NCI-H774 (cell line): ENCODE data around the gene KIF24.
"Not testable (repeated sequence)": the region's sequence is repeated elsewhere in the genome, so short reads cannot be mapped to it uniquely, and the experiment has no call there.

Experiments
- DNase-seq: peaks from one replicate; lab custom pipeline; 2025; lab: John Stamatoyannopoulos, UW

The KIF24 gene, protein sequence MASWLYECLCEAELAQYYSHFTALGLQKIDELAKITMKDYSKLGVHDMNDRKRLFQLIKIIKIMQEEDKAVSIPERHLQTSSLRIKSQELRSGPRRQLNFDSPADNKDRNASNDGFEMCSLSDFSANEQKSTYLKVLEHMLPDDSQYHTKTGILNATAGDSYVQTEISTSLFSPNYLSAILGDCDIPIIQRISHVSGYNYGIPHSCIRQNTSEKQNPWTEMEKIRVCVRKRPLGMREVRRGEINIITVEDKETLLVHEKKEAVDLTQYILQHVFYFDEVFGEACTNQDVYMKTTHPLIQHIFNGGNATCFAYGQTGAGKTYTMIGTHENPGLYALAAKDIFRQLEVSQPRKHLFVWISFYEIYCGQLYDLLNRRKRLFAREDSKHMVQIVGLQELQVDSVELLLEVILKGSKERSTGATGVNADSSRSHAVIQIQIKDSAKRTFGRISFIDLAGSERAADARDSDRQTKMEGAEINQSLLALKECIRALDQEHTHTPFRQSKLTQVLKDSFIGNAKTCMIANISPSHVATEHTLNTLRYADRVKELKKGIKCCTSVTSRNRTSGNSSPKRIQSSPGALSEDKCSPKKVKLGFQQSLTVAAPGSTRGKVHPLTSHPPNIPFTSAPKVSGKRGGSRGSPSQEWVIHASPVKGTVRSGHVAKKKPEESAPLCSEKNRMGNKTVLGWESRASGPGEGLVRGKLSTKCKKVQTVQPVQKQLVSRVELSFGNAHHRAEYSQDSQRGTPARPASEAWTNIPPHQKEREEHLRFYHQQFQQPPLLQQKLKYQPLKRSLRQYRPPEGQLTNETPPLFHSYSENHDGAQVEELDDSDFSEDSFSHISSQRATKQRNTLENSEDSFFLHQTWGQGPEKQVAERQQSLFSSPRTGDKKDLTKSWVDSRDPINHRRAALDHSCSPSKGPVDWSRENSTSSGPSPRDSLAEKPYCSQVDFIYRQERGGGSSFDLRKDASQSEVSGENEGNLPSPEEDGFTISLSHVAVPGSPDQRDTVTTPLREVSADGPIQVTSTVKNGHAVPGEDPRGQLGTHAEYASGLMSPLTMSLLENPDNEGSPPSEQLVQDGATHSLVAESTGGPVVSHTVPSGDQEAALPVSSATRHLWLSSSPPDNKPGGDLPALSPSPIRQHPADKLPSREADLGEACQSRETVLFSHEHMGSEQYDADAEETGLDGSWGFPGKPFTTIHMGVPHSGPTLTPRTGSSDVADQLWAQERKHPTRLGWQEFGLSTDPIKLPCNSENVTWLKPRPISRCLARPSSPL (N-terminal part only)

DNA sequence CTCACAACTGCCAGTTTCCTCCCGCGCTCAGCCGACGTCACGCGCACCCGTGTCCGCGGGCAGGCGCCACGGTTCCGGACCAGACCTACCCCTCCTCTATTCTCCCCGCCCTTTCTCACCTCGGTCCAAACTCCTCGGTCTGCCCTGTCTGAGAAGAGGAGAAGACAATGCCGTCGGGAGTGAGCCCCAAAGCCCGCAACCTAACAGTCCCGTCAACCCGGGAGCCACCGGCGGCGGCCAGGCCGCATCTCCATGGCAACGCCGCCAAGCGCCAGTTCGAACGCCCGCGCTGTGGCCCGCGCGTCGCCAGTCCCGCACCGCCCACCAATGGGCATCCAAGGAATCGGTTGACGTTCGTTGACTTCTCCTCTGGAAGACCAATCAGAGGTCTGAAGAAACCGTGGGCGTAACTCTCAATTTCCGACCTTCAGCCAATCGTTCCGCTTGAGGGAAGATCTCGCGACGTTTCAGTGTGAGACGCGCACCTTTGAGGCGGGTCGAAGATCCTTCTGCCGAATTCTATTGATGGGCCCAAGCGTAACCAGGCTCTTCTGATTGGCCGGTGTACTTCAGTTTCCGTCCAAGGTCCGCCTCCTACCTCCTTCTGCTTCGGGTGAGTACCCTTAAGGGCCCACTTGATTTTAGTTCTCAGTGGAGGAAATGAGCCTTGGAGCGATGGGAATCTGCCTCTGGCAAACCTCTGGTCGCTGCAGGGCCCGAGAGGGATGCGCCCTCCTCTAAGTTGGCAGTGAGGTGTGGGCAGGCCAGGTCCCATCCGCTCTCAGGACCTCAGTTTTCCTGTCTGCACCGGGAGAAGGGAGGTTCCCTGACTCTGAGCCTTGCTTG, at the start of gene KIF24, which contains the start of gene NUDT2:
Gene KIF24 (minus strand): TSS at position 282 of the 846 bp plus-strand sequence. CDS start 17,922 bp downstream, outside the sequence.
Gene NUDT2 (plus strand): TSS at position 583 of the 846 bp plus-strand sequence. CDS start 9,471 bp downstream, outside the sequence.
- peak; percentile 99 for DNase-seq

DNA sequence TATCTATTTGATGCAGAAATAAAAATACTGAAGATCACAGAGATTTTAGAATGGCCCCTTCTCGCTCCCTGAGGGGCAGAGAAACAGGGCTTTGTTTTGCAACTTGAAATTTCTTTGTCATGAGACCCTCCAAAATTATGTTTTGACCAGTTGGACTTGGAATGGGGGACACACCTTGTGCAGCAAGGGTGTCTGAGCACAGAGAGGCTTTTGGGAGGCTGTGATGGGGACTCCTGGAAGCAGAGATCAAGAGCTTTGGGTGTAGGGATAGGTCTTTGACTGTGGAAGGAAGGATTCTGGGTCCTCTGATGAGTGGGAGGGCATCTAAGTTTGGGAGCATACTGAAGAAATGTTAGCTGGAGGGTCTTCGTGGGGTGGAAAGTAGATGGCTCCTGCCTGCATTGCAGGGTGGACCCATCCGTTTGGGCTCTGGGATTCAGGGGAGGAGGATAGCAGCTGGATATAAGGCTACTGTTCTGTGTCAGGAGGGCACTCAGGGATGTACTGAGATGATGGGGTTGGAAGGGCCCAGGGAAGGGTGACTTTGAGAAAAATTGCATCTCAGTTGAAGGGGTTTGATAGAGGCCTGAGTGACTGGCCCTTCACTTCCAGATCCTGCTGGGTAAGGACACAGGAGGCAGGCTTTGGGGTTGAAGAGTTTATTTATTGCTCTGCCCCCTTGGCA, 49.5 kb upstream of the KIF24 start:
- no peak for DNase-seq

DNA sequence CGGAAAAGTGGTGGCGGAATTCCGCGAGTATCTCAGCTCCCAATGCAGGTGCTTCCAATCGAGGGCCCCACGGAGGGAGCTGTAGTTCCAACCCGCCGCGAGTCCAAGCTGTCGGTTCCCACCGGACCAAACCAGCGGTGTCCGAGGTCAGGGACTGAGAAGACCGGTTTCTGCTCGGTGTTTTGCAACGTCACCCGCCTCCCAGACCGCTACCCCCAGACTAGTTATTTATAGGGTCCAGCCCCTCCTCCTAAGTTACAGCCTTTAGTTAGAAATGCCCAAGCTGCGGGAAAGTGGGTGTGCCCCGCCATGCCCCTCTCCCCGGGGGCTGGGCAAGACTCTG, 48.3 kb upstream of the KIF24 start:
- DNase-seq, result no peak

DNA sequence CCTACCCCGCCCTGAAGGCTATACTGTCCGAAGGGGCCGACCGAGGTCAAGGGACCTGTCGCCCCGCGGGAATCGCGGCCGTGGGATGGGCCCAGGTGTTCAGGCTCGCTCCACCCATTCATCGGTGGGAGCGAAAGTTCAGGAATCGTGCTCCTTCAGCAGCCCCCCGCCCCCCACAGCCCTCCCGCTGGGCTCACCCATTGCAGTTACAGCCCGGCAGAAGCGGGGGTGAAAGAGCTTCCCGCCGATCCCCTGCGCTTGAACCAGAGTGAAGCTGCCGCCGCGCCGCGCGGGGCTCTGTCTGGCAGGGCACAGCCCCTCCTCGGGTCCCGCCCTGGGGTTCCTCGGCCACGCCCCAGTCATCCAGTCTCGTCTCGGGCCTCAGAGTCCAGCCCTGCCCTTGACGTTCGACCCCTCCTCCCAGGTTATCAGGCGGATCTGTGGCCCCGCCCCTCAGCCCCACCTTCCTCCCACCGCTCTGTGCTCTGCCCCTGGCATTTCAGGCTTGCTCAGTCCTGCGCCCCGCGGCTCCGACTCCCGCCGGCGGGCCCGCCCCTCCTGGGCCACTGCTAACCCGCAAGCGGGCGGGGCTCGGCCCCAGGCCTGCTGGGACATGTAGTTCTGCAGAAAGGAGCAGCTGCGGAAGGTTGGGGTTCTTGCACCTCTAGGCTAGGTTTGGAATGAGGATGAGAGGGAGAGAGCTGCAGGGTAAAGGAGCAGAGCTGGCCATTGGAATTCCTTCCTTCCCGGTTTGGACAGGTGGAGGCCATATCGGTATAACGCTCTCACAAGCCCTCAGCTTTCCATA, 47.7 kb upstream of the KIF24 start, which contains the start of gene MYORG:
Gene MYORG (minus strand): TSS at position 303 of the 808 bp plus-strand sequence. CDS start 3,955 bp downstream, outside the sequence.
- DNase-seq, result peak; percentile 96

DNA sequence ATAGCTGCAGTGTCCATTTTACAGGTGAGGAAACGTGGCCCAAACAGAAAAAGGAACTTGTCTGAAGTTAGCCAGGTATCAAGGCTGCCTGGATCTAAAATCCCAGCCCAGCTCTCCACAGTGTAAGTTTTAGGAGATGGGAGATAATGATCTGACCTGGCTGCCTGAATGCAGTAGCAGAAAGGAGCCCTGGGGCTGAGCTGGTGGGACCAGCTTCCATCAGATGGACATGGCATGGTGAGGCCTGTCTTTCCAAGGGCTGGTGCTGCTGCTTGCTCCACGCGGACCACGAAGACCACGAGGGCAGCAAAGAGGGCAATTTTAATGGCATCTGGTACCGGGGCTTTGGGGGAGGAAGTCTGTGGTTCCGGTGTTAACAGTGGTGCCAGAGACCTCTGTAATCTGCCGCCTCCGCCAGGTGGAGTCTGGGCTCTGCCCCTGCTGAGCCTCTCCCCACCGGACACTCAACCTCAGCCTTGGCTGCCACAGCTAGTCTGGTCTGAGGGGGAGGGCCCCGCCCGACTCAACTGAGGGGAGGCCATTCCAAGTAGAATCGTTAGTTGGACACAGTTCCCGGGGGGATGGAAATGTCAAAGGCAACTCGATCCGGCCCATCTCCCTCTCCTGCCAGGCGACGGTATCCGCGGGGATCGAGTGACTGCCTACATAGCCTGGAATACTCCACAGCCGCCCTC, 47.0 kb upstream of the KIF24 start:
- DNase-seq, result peak; percentile 29

DNA sequence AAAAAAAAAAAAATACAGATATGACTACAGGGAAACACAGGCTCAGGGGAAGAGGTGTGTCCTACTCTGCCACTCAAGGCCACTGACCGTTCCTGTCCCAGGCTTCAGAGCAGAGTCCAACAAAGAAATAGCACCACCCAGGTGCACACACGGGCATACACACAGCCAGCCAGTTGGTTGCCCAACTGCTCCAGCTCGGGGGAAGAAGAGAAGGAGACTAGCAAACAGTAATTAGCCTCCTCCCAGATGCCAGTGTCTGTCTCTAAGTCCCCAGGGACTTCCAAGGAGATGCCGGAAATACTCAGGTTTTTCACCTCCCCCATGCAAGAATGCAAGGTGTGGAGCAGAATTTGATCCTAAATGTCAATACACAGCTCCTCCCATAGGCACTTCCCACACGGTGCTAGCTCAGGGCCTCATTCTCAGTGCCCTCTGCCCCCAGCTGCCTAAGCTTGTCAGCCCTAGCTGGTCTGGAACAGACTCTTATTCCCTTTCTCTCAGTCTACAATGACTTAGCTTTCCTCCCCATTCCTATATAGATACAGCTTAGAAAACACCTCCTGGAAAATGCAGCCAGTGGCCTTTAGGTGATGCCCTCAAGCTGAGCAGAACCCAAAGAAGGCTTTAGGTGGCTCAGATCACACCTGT, 46.0 kb upstream of the KIF24 start:
- DNase-seq, result no peak

DNA sequence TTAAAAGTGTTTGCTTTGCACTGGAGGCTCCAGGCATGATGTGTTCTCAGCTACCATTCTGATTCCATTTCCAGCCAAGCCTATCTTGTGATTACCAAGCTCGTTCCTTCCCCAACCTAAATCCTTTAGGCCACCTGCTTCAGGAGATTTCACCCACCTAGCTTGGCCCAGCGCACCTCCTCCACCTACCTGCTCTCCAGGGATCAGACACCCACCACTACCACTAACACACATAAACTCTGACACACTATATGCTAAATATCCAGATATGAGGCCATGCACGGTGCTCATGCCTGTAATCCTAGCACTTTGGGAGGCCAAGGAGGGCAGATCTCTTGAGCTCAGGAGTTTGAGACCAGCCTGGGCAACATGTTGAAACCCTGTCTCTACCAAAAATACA, 45.3 kb upstream of the KIF24 start:
- DNase-seq, result no peak

DNA sequence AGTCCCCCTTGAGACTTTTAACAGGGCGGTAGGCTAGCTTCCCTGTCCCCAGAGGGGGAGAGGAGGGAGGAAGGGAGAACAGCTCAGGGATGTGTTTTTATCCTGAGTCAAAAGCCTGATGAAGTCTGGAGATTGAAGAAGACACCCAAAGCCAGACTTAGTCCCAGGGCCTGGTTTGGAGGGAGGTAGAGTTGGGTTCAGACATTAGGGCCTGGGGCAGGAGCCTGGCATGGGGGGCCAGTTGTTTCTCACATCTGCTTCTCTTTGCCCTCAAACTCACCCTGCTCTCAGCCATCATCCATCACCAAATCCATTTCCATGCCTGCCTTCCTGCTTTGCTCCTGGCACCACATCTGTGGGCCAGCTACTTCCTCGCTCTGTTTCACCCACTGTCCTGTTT, 44.7 kb upstream of the KIF24 start:
- no peak for DNase-seq

DNA sequence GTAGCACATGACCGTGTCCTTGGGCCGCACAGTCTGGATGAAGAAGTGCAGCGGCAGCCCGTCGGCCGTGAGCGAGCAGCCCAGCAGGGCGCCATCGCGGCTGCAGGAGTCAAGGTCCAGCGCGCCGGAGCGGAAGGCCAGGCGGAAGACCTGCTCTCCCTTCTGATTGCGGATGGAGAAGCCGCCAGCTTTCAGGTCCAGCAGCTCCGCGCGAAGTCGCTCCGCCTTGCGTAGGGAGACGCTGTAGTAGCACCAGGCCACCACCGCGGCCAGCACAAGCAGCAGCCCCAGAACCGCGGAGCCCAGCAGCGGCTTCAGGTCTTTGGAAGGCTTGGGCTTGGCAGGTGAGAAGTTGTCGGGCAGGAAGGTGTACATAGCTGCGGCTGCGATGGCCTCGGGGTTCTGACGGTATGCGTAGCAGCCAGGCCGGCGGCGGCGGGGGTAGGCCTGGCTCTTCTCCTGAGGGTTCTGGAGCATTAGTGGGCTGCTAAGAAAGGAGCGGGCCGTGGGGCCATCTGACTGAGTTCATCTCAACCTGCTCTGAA, 43.5 kb upstream of the KIF24 start:
- no peak for DNase-seq

DNA sequence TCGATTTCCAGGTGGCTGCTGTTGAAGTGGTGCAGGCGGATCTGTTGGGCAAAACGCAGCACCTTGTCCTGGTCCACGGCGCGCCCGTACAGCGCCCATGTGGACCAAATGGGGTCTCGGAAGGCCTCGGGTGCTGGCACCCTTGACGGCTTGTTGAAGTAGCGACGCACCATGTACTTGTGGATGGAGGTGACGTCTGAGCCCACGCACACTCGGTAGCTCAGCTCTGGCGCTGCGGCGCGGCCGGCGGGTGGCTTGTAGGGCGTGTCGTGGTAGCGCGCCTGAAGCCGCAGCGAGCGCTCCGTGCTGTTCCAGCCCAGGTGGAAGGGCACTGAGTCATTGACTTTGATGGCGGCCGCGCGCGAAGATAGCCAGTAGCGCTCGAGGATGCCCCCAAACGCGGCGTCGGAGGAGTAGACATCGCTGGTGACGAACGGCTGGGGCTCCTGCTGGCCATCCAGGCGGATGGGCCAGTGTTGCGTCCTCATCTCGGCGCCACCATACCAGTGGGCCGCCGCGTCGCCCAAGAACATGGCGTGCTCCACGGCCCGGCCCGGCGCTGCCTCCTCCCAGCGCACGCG, 42.9 kb upstream of the KIF24 start:
- DNase-seq, result no peak

DNA sequence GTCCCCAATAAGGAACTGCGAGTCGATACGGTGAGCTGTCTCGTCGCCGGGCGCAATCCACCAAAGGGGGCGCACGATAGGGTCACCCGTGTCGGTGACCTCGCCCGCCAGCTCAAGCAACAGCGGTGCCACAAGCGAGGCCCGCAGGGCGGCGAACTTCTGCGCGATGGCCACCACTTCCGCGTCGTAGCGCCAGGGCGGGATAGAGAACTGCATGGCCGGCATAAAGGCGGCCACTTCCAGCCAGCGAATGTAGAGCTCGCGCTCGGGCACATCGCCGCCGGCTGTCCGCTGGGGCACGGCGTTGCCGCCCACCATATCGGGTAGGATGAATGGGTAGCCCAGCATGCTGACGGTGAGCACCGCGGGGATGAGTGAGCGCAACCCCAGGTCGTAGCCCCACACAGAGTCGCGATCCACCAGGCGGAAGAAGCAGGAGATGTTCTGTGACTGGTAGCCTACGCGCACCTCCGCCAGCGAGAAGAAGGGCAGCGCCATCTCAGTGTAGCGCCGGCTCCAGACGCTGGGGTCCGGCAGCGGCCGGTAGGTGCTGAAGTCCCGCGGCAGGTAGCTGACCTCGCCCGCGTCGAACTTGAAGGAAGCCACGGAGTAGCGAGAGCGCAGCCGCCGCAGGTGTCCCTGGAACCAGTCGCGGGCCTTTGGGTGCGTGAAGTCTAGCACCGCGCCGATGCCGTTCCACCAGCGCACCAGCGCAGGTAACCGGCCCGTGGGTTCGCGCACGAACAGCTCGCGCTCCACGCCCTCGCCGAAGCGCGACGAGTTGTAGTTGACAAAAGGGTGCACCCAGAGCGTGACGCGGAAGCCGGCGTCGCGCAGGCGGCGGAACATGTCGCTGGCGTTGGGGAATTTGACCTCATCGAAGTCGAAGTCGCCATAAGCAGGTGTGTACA, 42.2 kb upstream of the KIF24 start:
- no peak for DNase-seq

DNA sequence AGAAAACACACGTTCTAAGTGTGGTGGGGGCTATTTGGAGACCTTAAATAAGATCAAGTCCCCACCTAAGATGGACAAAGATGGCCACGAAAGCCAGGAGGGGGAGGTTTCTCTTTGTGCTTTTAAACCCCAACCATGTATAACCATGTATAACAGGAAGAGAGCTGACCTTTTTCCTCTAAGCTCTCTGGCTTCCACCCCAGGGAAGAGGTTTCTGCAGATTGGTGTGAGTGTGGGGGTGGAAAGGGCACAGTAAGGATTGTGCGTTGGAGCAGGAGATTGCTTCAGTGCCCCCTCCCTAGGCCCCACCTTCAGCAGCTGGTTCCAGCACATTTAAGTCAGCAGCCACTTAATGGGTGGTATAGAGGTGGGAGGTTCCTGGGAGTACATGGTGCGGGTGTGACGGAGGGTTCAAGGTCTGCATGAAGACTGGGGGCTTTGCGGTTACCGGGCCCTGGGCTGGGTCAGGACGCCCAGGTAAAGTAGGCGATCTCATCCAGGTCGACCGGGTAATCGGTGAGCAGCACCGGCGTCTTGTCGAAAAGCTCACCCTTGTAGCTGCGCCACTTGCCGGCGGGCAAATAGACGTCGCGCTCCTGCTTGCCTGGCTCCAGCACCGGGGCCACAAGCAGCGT, 41.4 kb upstream of the KIF24 start:
- no peak for DNase-seq

DNA sequence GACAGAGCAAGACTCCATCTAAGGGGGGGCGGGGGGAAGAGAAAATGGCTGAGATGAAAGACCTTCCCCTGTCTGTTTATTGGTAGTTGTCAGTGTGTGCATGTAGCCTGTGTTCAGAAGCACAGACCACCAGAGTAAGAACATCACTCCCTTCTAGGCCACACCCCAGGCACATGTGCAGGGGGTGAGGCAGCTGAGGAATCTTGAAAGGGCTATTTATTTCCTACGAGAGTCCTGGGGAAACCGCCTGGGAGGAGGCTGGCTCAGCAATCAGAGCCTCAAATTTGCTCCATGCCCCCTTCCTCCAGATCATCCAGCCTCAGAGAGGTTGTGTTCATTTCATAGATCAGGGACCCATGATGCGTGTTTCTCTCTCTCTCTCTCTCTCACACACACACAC, 40.6 kb upstream of the KIF24 start:
- no peak for DNase-seq

DNA sequence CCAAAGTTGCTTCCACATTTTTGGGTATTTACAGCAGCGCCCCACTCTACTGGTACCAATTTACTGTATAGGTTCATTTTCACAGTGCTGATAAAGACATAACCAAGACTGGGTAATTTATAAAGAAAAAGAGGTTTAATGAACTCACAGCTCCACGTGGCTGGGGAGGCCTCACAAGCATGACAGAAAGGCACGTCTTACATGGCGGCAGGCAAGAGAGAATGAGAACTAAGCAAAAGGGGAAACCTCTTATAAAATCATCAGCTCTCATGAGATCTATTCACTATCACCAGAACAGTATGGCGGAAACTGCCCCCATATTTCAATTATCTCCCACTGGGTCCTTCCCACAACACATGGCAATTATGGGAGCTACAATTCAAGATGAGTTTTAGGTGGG, 39.7 kb upstream of the KIF24 start:
- not testable (repeated sequence) for DNase-seq

DNA sequence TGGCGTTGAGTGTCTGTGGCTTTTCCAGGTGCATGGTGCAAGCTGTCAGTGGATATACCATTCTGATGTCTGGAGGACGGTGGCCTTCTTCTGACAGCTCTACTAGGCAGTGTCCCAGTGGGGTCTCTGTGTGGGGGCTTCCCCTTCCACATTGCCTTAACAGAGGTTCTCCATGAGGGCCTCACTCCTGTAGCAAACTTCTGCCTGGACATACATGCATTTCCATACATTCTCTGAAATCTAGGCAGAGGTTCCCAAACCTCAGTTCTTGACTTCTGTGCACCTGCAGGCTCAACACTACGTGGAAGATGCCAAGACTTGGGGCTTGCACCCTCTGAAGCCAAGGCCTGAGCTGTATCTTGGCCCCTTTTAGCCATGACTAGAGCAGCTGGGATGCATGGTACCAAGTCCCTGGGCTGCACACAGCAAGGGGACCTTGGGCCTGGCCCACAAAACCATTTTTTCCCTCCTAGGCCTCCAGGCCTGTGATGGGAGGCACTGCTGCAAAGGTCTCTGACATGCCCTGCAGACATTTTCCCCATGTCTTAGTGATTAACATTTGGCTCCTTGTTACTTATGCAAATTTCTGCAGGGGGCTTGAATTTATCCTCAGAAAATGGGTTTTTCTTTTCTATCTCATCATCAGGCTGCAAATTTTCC, 38.8 kb upstream of the KIF24 start:
- not testable (repeated sequence) for DNase-seq

DNA sequence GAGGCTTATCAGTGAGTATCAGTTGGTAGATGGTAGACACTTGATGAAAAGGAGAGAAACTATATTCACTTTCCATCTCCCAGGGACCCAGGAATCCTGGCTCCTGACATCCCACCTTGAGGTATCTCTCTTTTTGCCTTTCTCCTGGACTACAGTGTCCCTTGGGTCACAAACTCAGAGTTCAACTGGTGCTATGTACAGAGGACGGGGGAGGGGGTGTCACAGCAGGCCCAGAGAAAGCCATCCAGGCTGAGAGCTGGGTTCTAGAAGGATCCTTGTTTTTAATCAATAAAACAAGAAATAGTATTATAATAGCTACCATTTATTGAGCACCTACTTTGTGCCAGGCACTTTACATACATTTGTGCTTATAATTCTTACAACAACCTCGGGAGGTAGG, 37.3 kb upstream of the KIF24 start:
- no peak for DNase-seq
